HG03045 (cell line): ENCODE results near the gene KIF1B.
"Not testable (repeated sequence)": the region's sequence is repeated elsewhere in the genome, so short reads cannot be mapped to it uniquely, and the experiment has no call there.

ENCODE experiments used
- ATAC-seq: cut with Tn5 transposase; IDR thresholded peaks from one replicate; pipeline ENCODE4 v1.9.1; 2021; ENCODE audit warnings: mild to moderate bottlenecking, moderate library complexity; ENCODE audit not compliant: unreplicated experiment

KIF1B gene

DNA sequence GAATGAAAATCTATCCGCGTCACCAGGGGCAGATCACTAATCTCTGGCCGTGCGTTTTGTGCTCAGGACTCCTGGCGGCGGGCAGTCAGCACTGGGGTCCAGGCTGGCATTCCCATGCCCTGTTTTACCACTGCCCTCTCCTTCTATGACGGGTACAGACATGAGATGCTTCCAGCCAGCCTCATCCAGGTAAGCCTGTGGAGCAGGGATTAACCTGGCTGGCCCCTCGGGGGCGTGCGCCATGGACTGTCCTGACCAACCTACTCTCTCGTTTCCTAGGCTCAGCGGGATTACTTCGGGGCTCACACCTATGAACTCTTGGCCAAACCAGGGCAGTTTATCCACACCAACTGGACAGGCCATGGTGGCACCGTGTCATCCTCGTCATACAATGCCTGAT lies 209.0 kb downstream of the KIF1B start:
- no peak for ATAC-seq

DNA sequence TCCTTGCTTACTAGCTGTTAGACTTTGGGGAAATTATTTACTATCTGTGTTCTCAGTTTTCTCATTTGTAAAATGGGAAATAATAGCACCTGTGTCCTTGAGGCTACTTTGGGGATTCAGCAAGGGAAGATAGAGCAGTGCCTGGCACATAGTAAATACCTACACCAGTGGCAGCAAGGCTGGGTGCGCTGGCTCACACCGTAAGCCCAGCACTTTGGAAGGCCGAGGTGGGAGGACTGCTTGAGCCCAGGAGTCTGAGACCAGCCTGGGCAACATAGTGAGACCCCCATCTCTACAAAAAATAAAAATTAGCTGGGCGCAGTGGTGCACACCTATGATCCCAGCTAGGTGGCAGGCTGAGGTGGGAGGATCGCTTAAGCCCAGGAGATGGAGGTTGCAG lies 211.3 kb downstream of the KIF1B start:
- ATAC-seq: no peak

DNA sequence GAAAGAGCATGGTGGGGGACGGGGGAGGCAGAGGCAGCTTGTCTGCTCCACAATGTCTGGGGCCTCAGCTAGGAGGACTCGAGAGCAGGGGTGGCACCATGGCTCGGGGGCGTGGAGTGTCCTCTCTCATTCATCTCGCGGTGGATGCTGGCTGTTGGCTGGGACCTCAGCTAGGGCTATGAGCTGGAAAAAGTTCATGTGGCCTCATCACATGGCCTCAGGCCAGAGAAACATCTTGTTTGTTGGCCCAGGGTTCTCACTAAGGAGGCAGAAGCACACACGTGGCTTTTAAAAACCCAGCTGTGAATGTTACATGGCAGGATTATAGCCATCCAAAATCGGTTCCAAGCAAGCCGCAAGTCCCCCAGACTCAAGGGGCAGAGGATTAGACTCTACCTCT lies 213.7 kb downstream of the KIF1B start:
- no peak for ATAC-seq

DNA sequence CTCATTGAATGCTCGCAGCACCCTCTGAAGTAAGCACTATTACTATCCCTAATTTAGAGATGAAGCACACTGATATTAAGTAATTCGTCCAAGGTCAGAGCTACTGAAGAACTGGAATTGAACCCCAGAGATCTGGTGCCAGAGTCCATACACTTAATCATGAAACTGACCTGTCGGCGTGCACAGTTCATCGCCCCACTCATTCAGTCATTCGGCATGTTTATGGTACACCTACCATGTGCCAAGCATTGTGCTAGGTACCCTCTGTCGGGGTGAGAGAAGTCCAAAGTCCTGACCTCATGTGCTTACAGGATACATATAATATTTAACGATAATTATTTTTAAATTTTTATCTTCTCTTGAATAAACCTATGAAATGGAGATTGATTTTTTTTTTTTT lies 214.3 kb downstream of the KIF1B start:
- ATAC-seq: no peak

DNA sequence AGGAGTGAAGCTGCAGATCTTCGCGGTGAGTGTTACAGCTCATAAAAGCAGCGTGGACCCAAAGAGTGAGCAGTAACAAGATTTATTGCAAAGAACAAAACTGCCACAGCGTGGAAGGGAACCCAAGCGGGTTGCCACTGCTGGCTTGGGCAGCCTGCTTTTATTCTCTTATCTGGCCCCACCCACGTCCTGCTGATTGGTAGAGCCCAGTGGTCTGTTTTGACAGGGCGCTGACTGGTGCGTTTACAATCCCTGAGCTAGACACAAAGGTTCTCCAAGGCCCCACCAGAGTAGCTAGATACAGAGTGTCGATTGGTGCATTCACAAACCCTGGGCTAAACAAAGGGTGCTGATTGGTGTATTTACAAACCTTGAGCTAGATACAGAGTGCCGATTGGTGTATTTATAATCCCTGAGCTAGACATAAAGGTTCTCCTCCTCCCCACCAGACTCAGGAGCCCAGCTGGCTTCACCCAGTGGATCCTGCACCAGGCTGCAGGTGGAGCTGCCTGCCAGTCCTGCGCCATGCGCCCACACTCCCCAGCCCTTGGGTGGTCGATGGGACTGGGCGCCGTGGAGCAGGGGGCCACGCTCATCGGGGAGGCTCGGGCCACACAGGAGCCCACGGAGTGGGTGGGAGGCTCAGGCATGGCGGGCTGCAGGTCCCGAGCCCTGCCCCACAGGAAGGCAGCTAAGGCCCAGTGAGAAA lies 215.6 kb downstream of the KIF1B start:
- not testable (repeated sequence) for ATAC-seq

DNA sequence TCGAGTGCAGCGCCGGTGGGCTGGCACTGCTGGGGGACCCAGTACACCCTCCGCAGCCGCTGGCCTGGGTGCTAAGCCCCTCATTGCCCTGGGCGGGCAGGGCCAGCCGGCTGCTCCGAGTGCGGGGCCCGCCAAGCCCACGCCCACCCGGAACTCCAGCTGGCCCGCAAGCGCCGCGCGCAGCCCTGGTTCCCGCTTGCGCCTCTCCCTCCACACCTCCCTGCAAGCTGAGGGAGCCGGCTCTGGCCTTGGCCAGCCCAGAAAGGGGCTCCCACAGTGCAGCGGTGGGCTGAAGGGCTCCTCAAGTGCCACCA lies 216.1 kb downstream of the KIF1B start:
- ATAC-seq: not testable (repeated sequence)

DNA sequence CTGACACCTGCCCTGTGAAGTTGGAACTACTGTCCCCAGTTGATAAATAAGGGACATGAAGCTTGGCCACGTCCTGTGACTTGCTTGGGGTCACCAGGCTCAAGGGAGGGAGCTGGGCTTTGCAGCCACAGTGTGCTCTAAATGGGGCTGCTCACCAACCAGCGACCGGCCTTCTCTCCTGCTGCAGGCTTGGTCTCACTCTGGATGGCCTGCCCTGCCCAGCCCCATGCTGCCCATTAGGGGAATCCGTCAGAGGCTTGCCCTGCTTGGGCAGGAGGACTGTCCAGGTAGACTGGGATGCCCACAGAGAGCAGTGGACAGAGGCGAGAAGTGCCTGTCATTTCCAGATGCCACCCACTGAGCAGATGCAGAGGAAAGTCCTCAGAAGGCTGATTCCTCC lies 218.6 kb downstream of the KIF1B start:
- no peak for ATAC-seq

DNA sequence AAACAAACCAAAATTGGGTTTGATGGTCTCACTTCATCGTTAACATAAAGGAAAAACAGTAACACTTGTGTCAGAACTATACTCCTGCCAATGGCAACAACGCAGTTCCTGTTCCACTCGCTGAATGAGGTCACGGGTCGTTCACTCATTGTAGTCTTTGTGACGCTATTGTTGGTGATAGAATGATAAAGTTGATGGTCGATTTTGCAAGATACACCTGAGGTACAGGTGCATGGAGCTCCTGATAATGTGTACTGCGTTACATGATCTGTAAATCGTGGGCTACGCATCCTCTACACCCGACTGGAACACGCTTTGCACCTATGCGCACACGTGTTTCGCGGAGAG lies 219.5 kb downstream of the KIF1B start:
- ATAC-seq: no peak

DNA sequence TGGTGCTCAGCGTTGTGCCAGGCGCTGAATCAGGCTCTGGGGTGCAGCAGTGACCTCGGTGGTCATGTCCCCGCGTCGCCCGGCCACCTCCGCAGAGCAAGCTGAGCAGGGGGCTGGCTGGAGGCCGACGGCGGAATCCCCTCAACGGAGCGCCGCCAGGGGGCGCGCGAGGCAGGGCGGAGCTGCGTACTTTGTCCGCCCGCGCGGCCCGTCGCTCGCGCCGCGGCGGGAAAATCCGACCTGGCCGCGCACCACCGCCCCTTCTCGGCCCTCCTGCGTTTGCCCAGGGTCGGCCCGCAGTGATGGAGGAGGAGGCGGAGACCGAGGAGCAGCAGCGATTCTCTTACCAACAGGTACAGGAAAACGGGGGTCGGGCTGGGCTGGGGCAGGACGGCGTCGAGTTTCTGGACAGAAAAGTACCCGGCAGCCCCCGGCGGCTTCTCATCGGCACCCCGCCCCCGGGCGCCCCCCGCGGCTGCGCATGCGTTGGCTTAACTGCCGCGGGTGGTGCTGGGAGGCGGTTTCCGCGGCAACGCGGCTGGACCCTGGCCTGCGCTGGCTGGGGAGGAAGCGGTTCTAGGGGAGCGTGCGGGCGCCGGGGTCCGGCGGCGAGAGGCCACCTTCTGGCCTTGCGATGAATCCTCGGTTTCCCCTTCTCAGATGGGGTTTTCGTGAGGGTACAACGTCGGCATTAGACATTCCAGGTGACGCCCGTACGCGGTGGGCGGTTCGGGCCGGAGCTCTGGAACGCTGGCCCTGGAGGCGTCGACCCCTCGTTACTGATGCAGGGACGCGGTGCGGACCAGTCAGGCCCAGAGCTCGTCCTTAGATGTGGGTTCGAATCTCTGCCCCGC lies 220.1 kb downstream of the KIF1B start, which contains the start of gene CENPS:
CENPS (plus strand) TSS at position 218 of the 854 bp plus-strand sequence; CDS start at position 303, 85 bp downstream.
- ATAC-seq: peak; percentile 79
